Measurements from ENCODE around the gene POLR2F. TPM values are rescaled to one million over a fixed set of nuclear protein-coding genes. Genes with fewer than 3 reads are reported as not detected.

Gene POLR2F
- total and polyA plus RNA-seq, 7 donors, result 69.2 to 280 (median 95.9) TPM

GRCh38 chr22:37994982-37995381 is 41.5 kb downstream of the POLR2F start:
- ATAC-seq, result no peak
- no peaks in the 10 kb centered on the region for H3K36me3 ChIP-seq (ENCODE audit: insufficient read depth in 1 of 2, low read depth in 1 of 2)
- H3K4me3 ChIP-seq, result no peak overlapping the region
- WGBS, 3 donors, result 81 to 91% (median 83%) methylated on average over 6 of the region's 6 CpGs
- DNase-seq, result no peak
- intact Hi-C loops (cut with DNase I), result no loop called here
- no peaks in the 10 kb centered on the region for H3K9me3 ChIP-seq
- H3K4me1 ChIP-seq, result no peaks in the 10 kb centered on the region
- no peak overlapping the region for H3K27ac ChIP-seq
- H3K27me3 ChIP-seq (ENCODE audit: insufficient read depth in 3 of 3, low read length in 2 of 3), result no peaks in the 10 kb centered on the region
- TF ChIP-seq CTCF (IDR thresholded peaks at IDR 0.05), result no peak

GRCh38 chr22:37995460-37995859 is 42.0 kb downstream of the POLR2F start:
- Histone ChIP-seq H3K27me3 (ENCODE audit: insufficient read depth in 3 of 3, low read length in 2 of 3) (no peaks in the 10 kb centered on the region), H3K27ac (no peak overlapping the region), H3K9me3 (no peaks in the 10 kb centered on the region), H3K4me3 (no peak overlapping the region), H3K36me3 (ENCODE audit: insufficient read depth in 1 of 2, low read depth in 1 of 2) (no peaks in the 10 kb centered on the region), H3K4me1 (peaks cover 5% of the 10 kb centered on the region)
- WGBS, 3 donors, result 76 to 92% (median 90%) methylated on average over 4 of the region's 4 CpGs
- DNase-seq (no peak), ATAC-seq (no peak)
- TF ChIP-seq CTCF (IDR thresholded peaks at IDR 0.05), result no peak
- intact Hi-C loops (cut with DNase I), result no loop called here

- Histone ChIP-seq H3K27ac (no peak overlapping the region), H3K36me3 (ENCODE audit: insufficient read depth in 1 of 2, low read depth in 1 of 2) (no peaks in the 10 kb centered on the region), H3K4me3 (no peak overlapping the region), H3K27me3 (ENCODE audit: insufficient read depth in 3 of 3, low read length in 2 of 3) (no peaks in the 10 kb centered on the region), H3K4me1 (peaks cover 7% of the 10 kb centered on the region), H3K9me3 (no peaks in the 10 kb centered on the region)
- no peak for TF ChIP-seq CTCF (IDR thresholded peaks at IDR 0.05)
- WGBS, 3 donors, result 61 to 63% (median 62%) methylated on average over 1 to 4 of the region's 4 CpGs
- DNase-seq (no peak), ATAC-seq (no peak)
- intact Hi-C loops (cut with DNase I), result no loop called here
These were observed 42.6 kb downstream of the POLR2F start for GRCh38 chr22:37996079-37996478.

- H3K27ac ChIP-seq, result no peak overlapping the region
- intact Hi-C loops (cut with DNase I), result no loop called here
- H3K36me3 ChIP-seq (ENCODE audit: insufficient read depth in 1 of 2, low read depth in 1 of 2), result no peaks in the 10 kb centered on the region
- DNase-seq (no peak), ATAC-seq (no peak)
- TF ChIP-seq CTCF (IDR thresholded peaks at IDR 0.05), result no peak
- H3K4me3 ChIP-seq, result no peak overlapping the region
- WGBS, 3 donors, result 79 to 84% (median 80%) methylated on average over 8 of the region's 8 CpGs
- H3K9me3 ChIP-seq, result no peaks in the 10 kb centered on the region
- H3K4me1 ChIP-seq, result peaks cover 7% of the 10 kb centered on the region
- H3K27me3 ChIP-seq (ENCODE audit: insufficient read depth in 3 of 3, low read length in 2 of 3), result no peaks in the 10 kb centered on the region
These were observed 43.2 kb downstream of the POLR2F start for GRCh38 chr22:37996515-37997246.

- no peak overlapping the region for H3K4me3 ChIP-seq
- H3K27me3 ChIP-seq (ENCODE audit: insufficient read depth in 3 of 3, low read length in 2 of 3), result no peaks in the 10 kb centered on the region
- no peaks in the 10 kb centered on the region for H3K36me3 ChIP-seq (ENCODE audit: insufficient read depth in 1 of 2, low read depth in 1 of 2)
- TF ChIP-seq CTCF (IDR thresholded peaks at IDR 0.05), result no peak
- ATAC-seq (no peak), DNase-seq (no peak)
- intact Hi-C loops (cut with DNase I), result no loop called here
- 53 to 63% (median 57%) methylated on average over 7 of the region's 7 CpGs for WGBS, 3 donors
- H3K9me3 ChIP-seq, result no peaks in the 10 kb centered on the region
- H3K4me1 ChIP-seq, result peaks cover 7% of the 10 kb centered on the region
- no peak overlapping the region for H3K27ac ChIP-seq
These were observed 45.0 kb downstream of the POLR2F start for GRCh38 chr22:37998543-37998942.
